HL-60 (cell line): ENCODE measurements around the gene LIME1.

Experiments used
- DNase-seq, 2 experiments: peaks; one replicate each; pipeline ENCODE4 v3.0.0-alpha.2; 2010 to 2020; ENCODE audit warnings: low read depth in 1 of 2, low spot score in 1 of 2
- H3K27ac ChIP-seq: fragments of 250-450 bp; sonication (Bioruptor Pico); replicated peaks from 2 replicates; pipeline ENCODE4 v1.5.1; 2020; ENCODE audit warnings: mild to moderate bottlenecking, moderate library complexity
- H3K27me3 ChIP-seq: fragments of 250-450 bp; sonication (Bioruptor Pico); 2 replicates; pipeline ENCODE4 v1.5.1; 2021; ENCODE audit warnings: mild to moderate bottlenecking, moderate library complexity; ENCODE audit not compliant: insufficient read depth, poor library complexity, severe bottlenecking
- H3K4me3 ChIP-seq: replicated peaks from 2 replicates; pipeline ENCODE4 v1.5.1; 2011; ENCODE audit warnings: mild to moderate bottlenecking, control low read depth, low read length; ENCODE audit not compliant: insufficient read depth
- CTCF ChIP-seq: IDR thresholded peaks from one replicate; pipeline ENCODE4 v1.5.1; 2011; ENCODE audit warnings: low read length, control low read depth, inconsistent platforms; ENCODE audit not compliant: insufficient read depth
- GABPA ChIP-seq: IDR thresholded peaks from 2 replicates; pipeline ENCODE4 v1.6.1; 2012; ENCODE audit warnings: low read depth
- POLR2AphosphoS5 ChIP-seq: IDR thresholded peaks from 2 replicates; pipeline ENCODE4 v1.6.1; 2012; ENCODE audit warnings: low read depth
- REST ChIP-seq: IDR thresholded peaks from 2 replicates; pipeline ENCODE4 v1.6.1; 2012; ENCODE audit warnings: low read depth; ENCODE audit not compliant: insufficient replicate concordance
- SPI1 ChIP-seq: IDR thresholded peaks from 2 replicates; pipeline ENCODE4 v1.6.1; 2012; ENCODE audit warnings: low read depth, mild to moderate bottlenecking, borderline replicate concordance

The LIME1 gene

GRCh38 chr20:63753381-63753780, 16.9 kb downstream of the LIME1 start:
- DNase-seq, result no peak
- TF ChIP-seq GABPA, result no peak
- TF ChIP-seq REST, result no peak
- TF ChIP-seq SPI1, result no peak
- no peak for TF ChIP-seq POLR2AphosphoS5
- no peak for TF ChIP-seq CTCF
- H3K4me3 ChIP-seq, result no peak overlapping the region
- no peak overlapping the region for H3K27ac ChIP-seq
- peaks cover 2% of the 10 kb centered on the region for H3K27me3 ChIP-seq

DNA sequence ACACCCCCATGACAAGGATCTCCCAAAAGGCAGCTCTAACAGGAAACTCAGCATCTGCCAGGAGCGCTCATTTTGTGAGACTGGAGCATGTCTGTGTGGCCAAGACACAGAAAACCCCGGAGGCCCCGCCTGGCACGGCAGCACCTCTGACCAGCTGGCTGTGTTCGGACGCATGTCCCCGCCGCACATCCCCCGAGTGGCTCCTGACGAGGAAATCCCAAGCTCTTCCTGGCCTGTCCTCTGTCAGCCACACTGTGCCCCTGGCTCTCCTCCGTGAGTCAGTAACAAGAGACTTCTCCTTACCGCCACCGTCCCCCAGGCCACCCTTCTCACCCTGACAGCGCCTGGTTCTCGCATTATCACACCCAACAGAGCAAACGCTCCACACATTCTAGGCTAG, 17.5 kb downstream of the LIME1 start:
- DNase-seq, result no peak
- no peak overlapping the region for H3K27ac ChIP-seq
- no peak for TF ChIP-seq POLR2AphosphoS5
- no peak for TF ChIP-seq GABPA
- TF ChIP-seq CTCF, result no peak
- TF ChIP-seq REST, result no peak
- TF ChIP-seq SPI1, result no peak
- H3K27me3 ChIP-seq, result peaks cover 2% of the 10 kb centered on the region
- H3K4me3 ChIP-seq, result no peak overlapping the region

- Histone ChIP-seq H3K4me3 (no peak overlapping the region), H3K27ac (no peak overlapping the region), H3K27me3 (peaks cover 2% of the 10 kb centered on the region)
- no peak for DNase-seq
- no peak for TF ChIP-seq POLR2AphosphoS5
- TF ChIP-seq CTCF, result no peak
- no peak for TF ChIP-seq GABPA
- TF ChIP-seq REST, result no peak
- TF ChIP-seq SPI1, result no peak
Observed at GRCh38 chr20:63755933-63756647, 19.6 kb downstream of the LIME1 start.
